Lower leg skin (tissue), 4 donors: ENCODE results near the gene C18orf63. TPM values are rescaled to one million over a fixed set of nuclear protein-coding genes. Genes with fewer than 3 reads are reported as not detected.

Experiments
- DNase-seq, 2 donors: peaks; one replicate each; pipeline ENCODE4 v3.0.0-alpha.2; 2019; ENCODE audit warnings: low spot score in 2 of 2
- H3K4me3 ChIP-seq: fragments of 200-600 bp; sonication (generic); 2 replicates; pipeline ENCODE4 v1.5.1; 2017; ENCODE audit warnings: mild to moderate bottlenecking, low read depth; ENCODE audit not compliant: poor library complexity, severe bottlenecking
- CTCF ChIP-seq, 3 donors: fragments of 450-650 bp; IDR thresholded peaks; one replicate each; pipeline ENCODE4 v1.5.1; 2016; ENCODE audit warnings: antibody characterized with exemption in 3 of 3, mild to moderate bottlenecking in 3 of 3, moderate library complexity in 2 of 3
- POLR2A ChIP-seq, 2 donors: fragments of 450-650 bp; IDR thresholded peaks; one replicate each; pipeline ENCODE4 v1.6.1; 2016 to 2017; ENCODE audit warnings: antibody characterized with exemption in 2 of 2, mild to moderate bottlenecking in 1 of 2, moderate library complexity in 1 of 2
- WGBS, 2 donors: methylation state at CpG; one replicate each; pipeline ENCODE4 v1.1.5; 2018; 5-methylcytosine and 5-hydroxymethylcytosine counted together
- intact Hi-C: fragments of 100-400 bp; cut with DNase I; formaldehyde crosslinking; loops from one replicate; pipeline ENCODE4 v1.15.0; 2023; ENCODE audit warnings: low total_unique reads
- total RNA-seq, 4 donors: library from RNA; depleted of rRNA; stranded (reverse); fragments of >200 nt; gene quantifications; one replicate each; pipeline ENCODE4 v1.1.0, GENCODE V29; 2016

The C18orf63 gene
- total RNA-seq, 4 donors from 2014 or later, result not detected

GRCh38 chr18:74342416-74343043 lies 26.9 kb downstream of the C18orf63 start:
- no peak overlapping the region for H3K4me3 ChIP-seq
- DNase-seq, result no peak
- TF ChIP-seq POLR2A (IDR thresholded peaks at IDR 0.05) (no peak), CTCF (IDR thresholded peaks at IDR 0.05) (no peak)
- intact Hi-C loops, result loop anchor here (5.0 kb wide), 1 partner anchor 145 kb away; no protein-coding TSS in a partner anchor
- 7 to 16% methylated on average over 4 of the region's 4 CpGs for WGBS, 2 donors

GRCh38 chr18:74346206-74346605 lies 30.6 kb downstream of the C18orf63 start:
- DNase-seq, result no peak
- no peak overlapping the region for H3K4me3 ChIP-seq
- intact Hi-C loops, result no loop called here
- no peak for TF ChIP-seq CTCF (IDR thresholded peaks at IDR 0.05)
- TF ChIP-seq POLR2A (IDR thresholded peaks at IDR 0.05), result no peak

GRCh38 chr18:74348581-74348980 lies 32.9 kb downstream of the C18orf63 start:
- intact Hi-C loops, result no loop called here
- no peak for DNase-seq
- H3K4me3 ChIP-seq, result no peak overlapping the region
- no peak for TF ChIP-seq POLR2A (IDR thresholded peaks at IDR 0.05)
- TF ChIP-seq CTCF (IDR thresholded peaks at IDR 0.05), result no peak
- WGBS, 2 donors, result 69 to 75% methylated on average over 2 of the region's 2 CpGs

GRCh38 chr18:74351354-74351753 lies 35.7 kb downstream of the C18orf63 start:
- 67 to 81% methylated on average over 1 of the region's 1 CpG for WGBS, 2 donors
- TF ChIP-seq POLR2A (IDR thresholded peaks at IDR 0.05), result no peak
- TF ChIP-seq CTCF (IDR thresholded peaks at IDR 0.05), result no peak
- H3K4me3 ChIP-seq, result no peak overlapping the region
- no peak for DNase-seq
- intact Hi-C loops, result loop anchor here (5.0 to 10.0 kb wide), 2 partner anchors 136 to 203 kb away; no protein-coding TSS in a partner anchor

- H3K4me3 ChIP-seq, result no peak overlapping the region
- WGBS, 2 donors, result 45 to 67% methylated on average over 1 of the region's 1 CpG
- TF ChIP-seq POLR2A (IDR thresholded peaks at IDR 0.05) (no peak), CTCF (IDR thresholded peaks at IDR 0.05) (no peak)
- DNase-seq, result peak in 1 of 2 donors; percentile 52
- intact Hi-C loops, result loop anchor here (5.0 to 10.0 kb wide), 2 partner anchors 134 to 202 kb away; no protein-coding TSS in a partner anchor
Measured at GRCh38 chr18:74353169-74353775, 37.6 kb downstream of the C18orf63 start.
